ENCODE data around the gene CCSAP.
"Not testable (repeated sequence)": the region's sequence is repeated elsewhere in the genome, so short reads cannot be mapped to it uniquely, and the experiment has no call there.

CCSAP gene

DNA sequence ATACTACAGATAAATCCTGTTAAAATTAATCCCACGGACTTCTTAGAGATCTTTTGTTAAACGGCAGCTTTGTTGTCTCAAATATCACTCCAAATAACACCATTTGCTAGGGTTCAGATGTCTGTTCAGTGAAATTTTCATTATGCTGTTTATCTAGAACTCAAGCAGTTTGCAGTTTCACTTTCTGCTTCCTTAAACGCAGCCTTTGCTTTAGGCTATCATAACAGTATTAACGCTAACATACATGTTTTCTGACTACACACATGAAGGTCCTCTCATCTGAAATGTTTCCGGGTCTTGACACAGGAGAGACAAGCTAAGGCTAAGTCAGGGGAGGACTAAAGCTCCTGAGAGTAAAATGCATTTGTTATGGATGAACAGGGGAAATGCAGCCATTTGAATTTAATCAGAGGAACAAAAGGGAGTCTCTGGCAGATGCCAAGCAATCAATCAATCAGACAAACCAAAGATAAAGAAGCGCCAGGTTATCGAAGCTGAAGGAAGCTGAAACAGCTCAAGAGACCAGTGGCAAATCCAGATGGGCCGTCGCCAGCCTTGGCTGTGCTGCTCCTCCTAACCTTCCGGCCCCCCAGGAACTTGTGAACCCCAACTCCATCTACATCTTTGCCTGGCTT lies 16.9 kb downstream of the CCSAP start:
- DNase-seq (ENCODE audit: low read depth, low spot score), result no peak

DNA sequence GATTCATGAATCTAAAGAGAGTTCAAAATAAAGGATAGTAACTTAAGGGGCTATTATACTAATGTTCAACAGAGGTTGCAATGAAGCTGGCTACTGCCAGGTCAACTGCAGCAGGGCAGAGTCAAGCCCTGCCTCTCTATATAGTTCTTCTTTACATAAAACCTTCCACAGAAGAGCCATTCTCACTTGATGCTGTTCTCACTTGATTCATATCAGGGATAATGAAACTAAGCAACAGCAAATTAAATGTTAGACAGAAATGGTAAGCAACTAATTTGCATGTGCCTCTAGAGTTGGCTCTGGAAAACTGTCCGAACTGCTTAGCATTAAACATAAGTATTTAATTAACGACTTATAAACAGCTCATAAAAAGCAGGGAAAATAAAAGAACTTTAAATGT lies 17.4 kb downstream of the CCSAP start:
- DNase-seq (ENCODE audit: low read depth, low spot score), result no peak

- no peak for DNase-seq (ENCODE audit: low read depth, low spot score)
These were observed 18.8 kb downstream of the CCSAP start for GRCh38 chr1:229323885-229324553.

- no peak for DNase-seq (ENCODE audit: low read depth, low spot score)
These were observed 19.6 kb downstream of the CCSAP start for GRCh38 chr1:229323201-229323600.

GRCh38 chr1:229319487-229319886 lies 23.4 kb downstream of the CCSAP start:
- DNase-seq (ENCODE audit: low read depth, low spot score), result no peak

- no peak for DNase-seq (ENCODE audit: low read depth, low spot score)
These were observed 24.8 kb downstream of the CCSAP start for GRCh38 chr1:229318056-229318455.

GRCh38 chr1:229316166-229316565 lies 26.7 kb downstream of the CCSAP start:
- DNase-seq (ENCODE audit: low read depth, low spot score), result no peak

DNA sequence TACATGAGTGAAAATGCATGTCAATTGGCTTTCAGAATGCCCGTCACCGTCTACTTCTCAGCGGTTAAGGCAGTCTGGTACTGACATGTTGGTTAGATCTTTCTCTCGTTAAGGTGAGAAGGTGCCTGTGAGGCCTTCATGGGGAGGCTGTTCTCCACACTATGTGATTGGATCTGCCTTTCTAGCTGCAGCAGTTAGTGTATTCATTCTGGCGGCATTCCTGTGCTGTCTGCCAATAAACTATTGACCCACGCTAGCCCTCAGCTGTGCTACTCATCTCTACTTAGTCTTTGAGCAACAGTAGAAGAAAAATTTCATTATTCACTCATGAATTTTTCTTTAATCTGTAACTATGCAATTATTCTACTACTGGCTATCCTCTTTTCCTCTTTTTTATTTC lies 32.0 kb downstream of the CCSAP start:
- DNase-seq (ENCODE audit: low read depth, low spot score), result no peak

DNA sequence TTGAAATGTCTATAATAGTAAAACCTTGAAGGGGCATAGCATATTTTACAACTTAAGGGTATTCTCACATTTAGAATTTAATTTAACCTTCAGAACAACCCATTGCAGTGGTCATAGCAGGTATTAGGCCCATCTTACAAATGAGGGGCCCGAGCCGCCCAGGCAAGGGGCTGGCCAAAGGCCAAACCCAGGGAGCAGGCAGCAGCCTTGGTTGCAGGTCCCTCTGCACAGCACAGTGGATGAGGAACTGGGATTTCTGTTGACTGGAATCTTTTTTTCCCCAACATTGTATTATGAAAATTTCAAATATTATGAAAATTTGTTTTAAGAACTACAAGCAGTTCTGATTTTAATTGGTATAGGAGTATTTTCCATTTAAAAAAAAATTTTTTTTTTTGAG lies 33.2 kb downstream of the CCSAP start:
- no peak for DNase-seq (ENCODE audit: low read depth, low spot score)

DNA sequence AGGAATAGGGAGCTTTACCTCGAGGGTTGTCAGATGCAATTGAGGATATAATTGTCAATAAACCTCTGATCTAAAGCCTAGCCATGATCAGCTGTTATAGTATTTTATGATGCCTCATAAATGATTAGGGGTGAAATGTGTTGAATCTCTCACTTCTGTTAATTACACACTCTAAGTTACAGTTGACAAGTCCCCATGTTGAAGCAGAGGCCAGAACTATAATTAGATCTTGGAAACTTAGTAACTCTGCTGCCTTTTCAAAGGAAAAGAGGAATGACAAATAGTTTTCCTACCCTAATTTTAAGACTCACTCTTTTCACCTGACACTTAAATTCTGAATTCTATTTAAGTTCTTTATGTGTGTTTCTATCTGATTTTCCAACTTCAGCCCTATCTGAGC lies 33.8 kb downstream of the CCSAP start:
- no peak for DNase-seq (ENCODE audit: low read depth, low spot score)

DNA sequence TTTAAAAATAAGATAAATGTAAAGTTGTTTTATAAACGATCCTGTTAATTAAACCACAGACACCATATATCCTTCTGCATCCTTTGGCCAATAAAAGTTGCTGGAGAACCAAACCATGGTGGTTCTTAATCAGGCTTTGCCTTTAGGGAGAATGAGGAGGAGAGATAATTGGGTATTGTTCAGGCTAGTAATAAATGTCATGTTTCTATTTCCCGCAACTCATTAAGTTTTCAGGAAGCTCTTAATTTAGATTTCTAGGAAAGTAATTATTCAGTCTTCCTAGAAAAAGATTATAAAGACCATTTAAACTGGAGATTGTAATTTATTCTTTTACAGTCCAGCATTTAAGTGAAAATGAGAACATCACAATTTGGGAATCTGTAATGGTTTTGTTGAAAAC lies 37.5 kb downstream of the CCSAP start:
- no peak for DNase-seq (ENCODE audit: low read depth, low spot score)

DNA sequence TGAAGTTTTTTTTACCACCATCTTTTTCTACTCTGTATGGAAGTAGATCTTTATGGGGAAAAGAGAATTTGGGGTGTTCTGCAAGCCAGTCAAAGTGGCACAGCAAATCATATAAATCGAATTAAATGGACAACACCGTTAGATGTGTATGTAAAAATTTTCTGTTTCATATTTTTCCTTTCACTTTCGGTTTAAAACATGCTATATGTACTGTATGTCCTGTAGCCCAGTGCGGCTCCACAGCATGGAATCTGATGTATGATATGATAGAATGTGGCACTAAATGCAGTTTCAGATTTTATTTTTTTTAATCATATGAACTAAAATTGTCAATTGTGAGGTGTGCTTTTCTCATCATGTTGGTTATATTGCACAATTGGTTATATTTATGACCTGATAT lies 39.0 kb downstream of the CCSAP start:
- DNase-seq (ENCODE audit: low read depth, low spot score), result no peak

DNA sequence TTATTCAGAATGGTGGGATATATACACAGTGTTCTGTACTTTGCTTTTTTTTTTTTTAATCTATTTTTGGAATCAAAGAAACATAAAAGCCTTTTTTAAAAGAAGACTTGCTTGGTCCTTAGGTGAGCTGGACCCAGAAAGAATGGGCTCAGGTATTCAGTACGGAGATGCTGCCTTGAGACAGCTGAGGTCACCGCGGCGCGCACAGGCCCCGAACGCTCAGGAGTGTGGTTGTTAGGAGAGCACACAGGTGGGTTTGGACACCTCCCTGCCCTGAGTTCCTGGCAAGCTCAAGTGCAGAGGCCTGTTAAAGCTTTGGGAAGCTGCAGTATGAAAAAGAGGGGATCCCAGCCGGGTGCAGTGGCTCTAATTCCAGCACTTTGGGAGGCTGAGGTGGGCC lies 40.1 kb downstream of the CCSAP start:
- no peak for DNase-seq (ENCODE audit: low read depth, low spot score)

DNA sequence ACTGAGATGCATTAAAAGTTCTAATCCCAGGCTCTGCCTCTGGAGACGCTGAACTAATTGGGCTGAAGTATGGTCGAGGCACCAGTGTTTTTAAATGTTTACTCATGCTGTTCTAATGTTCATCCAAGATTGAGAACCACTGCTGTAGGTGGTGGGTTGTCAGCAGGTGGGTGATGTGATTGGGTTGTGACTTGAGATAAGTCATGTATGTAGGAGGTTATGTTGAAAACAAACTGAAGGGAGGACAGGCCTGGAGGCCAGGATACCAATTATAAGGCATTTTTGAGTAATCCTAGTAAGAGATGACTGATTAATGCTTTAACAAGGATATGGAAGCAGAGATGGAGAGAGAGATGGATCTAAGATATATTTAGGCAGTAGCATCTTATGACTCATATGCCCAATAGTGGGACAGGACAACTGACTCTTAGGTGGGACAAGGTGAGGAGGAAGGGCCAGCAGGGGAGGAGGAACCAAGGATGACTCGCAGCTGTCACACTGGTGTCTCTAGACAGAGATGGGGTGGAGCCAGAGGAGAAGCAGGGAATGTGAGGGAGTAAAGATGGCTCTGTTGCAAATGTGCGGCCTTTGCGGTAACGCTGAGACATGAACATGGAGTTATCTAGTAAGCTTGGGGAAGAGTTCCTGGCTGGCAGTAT lies 42.6 kb downstream of the CCSAP start:
- no peak for DNase-seq (ENCODE audit: low read depth, low spot score)

- DNase-seq (ENCODE audit: low read depth, low spot score), result no peak
These were observed 43.9 kb downstream of the CCSAP start for GRCh38 chr1:229298887-229299503.

DNA sequence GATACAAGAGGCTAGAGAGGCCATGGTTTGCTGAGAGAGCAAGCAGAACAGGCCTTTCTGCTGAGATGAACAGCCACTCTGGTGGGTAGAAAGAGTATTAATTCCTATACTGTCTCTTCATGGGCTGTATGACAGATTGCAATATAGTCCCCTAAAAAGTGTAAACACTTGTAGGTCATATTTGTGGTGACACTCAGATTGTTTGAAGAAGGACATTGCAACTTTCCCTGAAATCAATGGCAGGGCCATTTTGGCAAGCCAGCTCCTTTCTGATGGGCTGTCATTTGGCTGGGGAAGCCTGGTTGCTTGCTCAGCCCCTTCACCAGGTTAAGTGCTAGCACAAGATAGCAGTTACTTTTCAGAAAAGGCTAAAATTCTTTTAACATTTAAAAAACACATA lies 44.4 kb downstream of the CCSAP start:
- DNase-seq (ENCODE audit: low read depth, low spot score), result no peak

GRCh38 chr1:229297746-229298145 lies 45.1 kb downstream of the CCSAP start:
- no peak for DNase-seq (ENCODE audit: low read depth, low spot score)

DNA sequence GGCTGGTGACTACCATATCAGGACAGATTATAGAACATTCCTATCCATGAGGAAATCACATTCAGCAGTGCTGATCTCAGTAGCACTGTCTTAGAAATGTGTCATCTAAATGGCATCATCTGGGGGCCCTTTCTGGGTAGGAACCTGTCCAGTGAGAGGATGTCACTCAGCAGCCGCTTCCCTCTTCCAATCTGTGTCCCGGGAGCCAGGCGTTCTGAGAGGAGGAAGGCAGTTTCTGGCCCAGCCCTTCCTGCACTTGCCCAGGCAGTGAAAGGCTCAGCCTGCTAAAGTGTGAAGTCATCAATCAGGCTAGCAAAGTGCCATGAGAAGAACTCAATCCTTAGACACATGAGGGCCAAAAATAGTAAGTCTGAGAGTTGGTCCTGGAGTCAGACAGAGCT lies 46.3 kb downstream of the CCSAP start:
- no peak for DNase-seq (ENCODE audit: low read depth, low spot score)

DNA sequence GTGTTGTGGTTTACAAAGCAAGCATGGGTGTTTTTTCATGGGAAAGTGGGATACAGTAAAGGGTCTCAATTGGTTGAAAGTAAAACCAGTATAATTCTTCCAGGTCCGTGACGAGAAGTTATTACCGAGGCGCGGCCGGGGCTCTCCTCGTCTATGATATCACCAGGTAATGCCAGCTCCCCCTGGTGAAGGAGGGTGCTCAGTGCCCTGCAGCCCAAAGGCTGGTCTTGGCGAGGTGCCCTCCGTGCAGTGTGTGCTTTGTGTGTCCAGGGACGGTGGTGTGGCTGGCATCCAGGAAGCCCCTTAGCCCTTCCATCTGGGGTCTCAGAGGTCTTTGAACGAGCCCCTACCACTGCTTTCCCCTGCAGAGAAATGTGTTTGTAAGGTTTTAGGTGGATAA lies 47.1 kb downstream of the CCSAP start:
- DNase-seq (ENCODE audit: low read depth, low spot score), result no peak

GRCh38 chr1:229293528-229294204 lies 49.2 kb downstream of the CCSAP start:
- DNase-seq (ENCODE audit: low read depth, low spot score), result no peak

GRCh38 chr1:229291686-229292085 lies 51.2 kb downstream of the CCSAP start:
- DNase-seq (ENCODE audit: low read depth, low spot score), result not testable (repeated sequence)

DNA sequence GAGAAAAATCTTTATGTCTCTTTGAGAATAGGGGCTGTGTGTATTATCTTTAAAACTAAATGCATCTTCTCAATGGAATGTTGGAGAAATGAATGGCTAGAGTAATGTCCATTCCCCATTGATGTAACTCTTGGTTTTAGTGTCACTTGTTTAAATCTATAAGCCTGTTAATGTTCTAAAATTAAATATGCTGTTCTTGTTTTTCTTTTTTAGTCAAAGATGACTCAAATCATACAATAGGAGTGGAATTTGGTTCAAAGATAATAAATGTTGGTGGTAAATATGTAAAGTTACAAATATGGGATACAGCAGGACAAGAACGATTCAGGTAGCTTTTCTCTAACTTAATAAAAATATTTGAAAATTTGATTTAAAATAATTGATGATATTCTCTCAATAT lies 54.3 kb downstream of the CCSAP start:
- DNase-seq (ENCODE audit: low read depth, low spot score), result no peak

Data from smooth muscle cell of the brain vasculature (primary cell).